DOHH2 (cell line): Measurements from ENCODE around the gene TRPM5.

Experiments used
- EZH2phosphoT487 ChIP-seq: fragments of 200-600 bp; sonication (generic); IDR thresholded peaks from 2 replicates; pipeline ENCODE4 v1.6.1; 2017; ENCODE audit warnings: borderline replicate concordance, mild to moderate bottlenecking, antibody characterized with exemption, low read length, moderate library complexity, mixed read lengths
- TF ChIP-seq, protein P1 (sequence below): fragments of 200-600 bp; sonication (generic); IDR thresholded peaks from one replicate; pipeline ENCODE4 v1.5.1; 2014; ENCODE audit warnings: antibody characterized with exemption, mild to moderate bottlenecking, low read depth, low read length; ENCODE audit not compliant: poor library complexity, severe bottlenecking

DNA sequence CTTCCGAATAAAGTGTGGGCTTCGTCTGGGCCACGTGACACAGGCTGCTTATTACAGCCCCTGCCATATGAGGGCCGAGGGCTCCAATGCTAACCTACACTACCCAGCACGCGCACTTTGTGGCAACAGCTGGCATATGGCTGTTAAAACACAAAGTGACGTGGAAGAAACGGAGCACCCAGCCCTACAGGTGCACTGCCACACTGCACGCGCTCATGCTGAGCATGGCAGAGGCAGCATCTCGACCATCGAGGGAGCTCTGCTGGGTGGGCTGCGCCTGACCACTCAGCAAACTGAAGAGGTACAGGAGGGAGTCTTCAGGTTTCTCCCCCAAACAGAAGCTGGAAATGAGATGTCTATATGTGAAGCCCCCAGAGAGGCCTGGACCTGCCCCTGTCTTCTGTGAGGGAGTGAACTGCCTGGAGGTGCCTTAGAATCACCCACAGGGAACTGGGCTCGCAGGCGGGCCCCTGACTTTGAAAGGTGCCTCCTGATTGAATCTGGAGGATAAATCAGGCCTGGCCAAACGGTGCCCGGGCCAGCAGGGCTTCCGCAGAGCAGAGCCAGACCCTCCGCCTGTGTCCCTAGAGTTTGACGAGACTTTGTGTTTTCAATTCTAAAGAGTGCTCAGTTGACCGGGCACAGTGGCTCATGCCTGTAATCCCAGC lies 25.5 kb downstream of the TRPM5 start:
- TF ChIP-seq, protein P1, sequence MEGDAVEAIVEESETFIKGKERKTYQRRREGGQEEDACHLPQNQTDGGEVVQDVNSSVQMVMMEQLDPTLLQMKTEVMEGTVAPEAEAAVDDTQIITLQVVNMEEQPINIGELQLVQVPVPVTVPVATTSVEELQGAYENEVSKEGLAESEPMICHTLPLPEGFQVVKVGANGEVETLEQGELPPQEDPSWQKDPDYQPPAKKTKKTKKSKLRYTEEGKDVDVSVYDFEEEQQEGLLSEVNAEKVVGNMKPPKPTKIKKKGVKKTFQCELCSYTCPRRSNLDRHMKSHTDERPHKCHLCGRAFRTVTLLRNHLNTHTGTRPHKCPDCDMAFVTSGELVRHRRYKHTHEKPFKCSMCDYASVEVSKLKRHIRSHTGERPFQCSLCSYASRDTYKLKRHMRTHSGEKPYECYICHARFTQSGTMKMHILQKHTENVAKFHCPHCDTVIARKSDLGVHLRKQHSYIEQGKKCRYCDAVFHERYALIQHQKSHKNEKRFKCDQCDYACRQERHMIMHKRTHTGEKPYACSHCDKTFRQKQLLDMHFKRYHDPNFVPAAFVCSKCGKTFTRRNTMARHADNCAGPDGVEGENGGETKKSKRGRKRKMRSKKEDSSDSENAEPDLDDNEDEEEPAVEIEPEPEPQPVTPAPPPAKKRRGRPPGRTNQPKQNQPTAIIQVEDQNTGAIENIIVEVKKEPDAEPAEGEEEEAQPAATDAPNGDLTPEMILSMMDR: no peak
- TF ChIP-seq EZH2phosphoT487: no peak
